ENCODE data around the gene IL23A. TPM values are rescaled to one million over a fixed set of nuclear protein-coding genes. Genes with fewer than 3 reads are reported as not detected.

Gene IL23A
- total RNA-seq, 1 experiment from 2014 or later: 2.0 TPM

DNA sequence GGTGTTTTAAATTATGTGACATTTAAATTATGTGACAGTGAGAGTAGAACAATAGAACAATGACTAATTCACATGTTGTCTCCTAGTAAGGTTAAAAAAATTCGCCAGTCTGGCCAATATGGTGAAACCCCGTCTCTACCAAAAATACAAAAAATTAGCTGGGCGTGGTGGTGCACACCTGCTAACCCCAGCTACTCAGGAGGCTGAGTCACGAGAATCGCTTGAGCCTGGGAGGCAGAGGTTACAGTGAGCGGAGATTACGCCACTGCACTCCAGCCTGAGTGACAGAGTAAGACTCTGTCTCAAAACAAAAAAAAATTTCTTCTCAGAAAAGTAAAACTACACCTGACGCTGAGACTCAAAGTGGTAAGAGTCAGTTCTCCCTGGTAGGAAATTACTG lies 41.3 kb upstream of the IL23A start:
- no CpG with 5 or more reads among the region's 8 CpGs for WGBS (ENCODE audit: extremely low coverage, insufficient read length, low lambda C conversion rate)
- Mint-ChIP-seq H3K4me1 (peaks cover 15 to 19% of the 10 kb centered on the region in 2 experiments), H3K36me3 (ENCODE audit: insufficient read depth in 1 of 3, low read depth in 3 of 3) (peaks cover 4 to 44% (median 14%) of the 10 kb centered on the region in 3 experiments; a peak in 6 of 7 replicates), H3K27me3 (ENCODE audit: low read depth) (no peaks in the 10 kb centered on the region), H3K9me3 (no peaks in the 10 kb centered on the region), H3K27ac (peak overlapping the region in 1 of 3 experiments; percentile 70; a peak in 1 of 7 replicates), H3K4me3 (no peak overlapping the region)
- no peaks in the 10 kb centered on the region for H3K9me3 ChIP-seq (ENCODE audit: control insufficient read depth, low read depth, low read length)
- no peak overlapping the region for H4K5ac ChIP-seq (ENCODE audit: insufficient read length, low read depth, low read length)
- H3K79me2 ChIP-seq (ENCODE audit: insufficient read depth, low read length): peaks cover 19% of the 10 kb centered on the region; the same call in 1 of the 2 replicates
- no peak overlapping the region for H2AFZ ChIP-seq (ENCODE audit: low read length)
- no peak overlapping the region for H2AK5ac ChIP-seq (ENCODE audit: insufficient read length, low read length)
- no peak overlapping the region for H3K9ac ChIP-seq (ENCODE audit: extremely low read depth, insufficient read length, low read length)
- H3K4me1 ChIP-seq (ENCODE audit: insufficient read depth, low read length): no peaks in the 10 kb centered on the region; the same call in 1 of the 2 replicates
- no peaks in the 10 kb centered on the region for H4K20me1 ChIP-seq (ENCODE audit: control insufficient read depth, insufficient read depth, insufficient read length)
- no peak overlapping the region for H3K27ac ChIP-seq (ENCODE audit: insufficient read length, low read depth, low read length)
- no peak overlapping the region for H4K91ac ChIP-seq (ENCODE audit: insufficient read length, low read depth, low read length)
- no peak for DNase-seq
- no peak overlapping the region for H2BK12ac ChIP-seq (ENCODE audit: insufficient read length, low read depth, low read length)
- H3K79me1 ChIP-seq (ENCODE audit: insufficient read depth, low read depth, low read length, poor library complexity, severe bottlenecking): peaks cover 15% of the 10 kb centered on the region
- H2BK20ac ChIP-seq (ENCODE audit: low read depth, low read length, poor library complexity, severe bottlenecking): no peak overlapping the region
- no peak overlapping the region for H3K18ac ChIP-seq (ENCODE audit: insufficient read length, low read depth, low read length)
- H2BK5ac ChIP-seq (ENCODE audit: insufficient read length, low read length): no peak overlapping the region
- TF ChIP-seq, protein P1, sequence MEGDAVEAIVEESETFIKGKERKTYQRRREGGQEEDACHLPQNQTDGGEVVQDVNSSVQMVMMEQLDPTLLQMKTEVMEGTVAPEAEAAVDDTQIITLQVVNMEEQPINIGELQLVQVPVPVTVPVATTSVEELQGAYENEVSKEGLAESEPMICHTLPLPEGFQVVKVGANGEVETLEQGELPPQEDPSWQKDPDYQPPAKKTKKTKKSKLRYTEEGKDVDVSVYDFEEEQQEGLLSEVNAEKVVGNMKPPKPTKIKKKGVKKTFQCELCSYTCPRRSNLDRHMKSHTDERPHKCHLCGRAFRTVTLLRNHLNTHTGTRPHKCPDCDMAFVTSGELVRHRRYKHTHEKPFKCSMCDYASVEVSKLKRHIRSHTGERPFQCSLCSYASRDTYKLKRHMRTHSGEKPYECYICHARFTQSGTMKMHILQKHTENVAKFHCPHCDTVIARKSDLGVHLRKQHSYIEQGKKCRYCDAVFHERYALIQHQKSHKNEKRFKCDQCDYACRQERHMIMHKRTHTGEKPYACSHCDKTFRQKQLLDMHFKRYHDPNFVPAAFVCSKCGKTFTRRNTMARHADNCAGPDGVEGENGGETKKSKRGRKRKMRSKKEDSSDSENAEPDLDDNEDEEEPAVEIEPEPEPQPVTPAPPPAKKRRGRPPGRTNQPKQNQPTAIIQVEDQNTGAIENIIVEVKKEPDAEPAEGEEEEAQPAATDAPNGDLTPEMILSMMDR (conservative IDR thresholded peaks at IDR 0.05): no peak
- H4K8ac ChIP-seq (replicated peaks; ENCODE audit: insufficient read length, low read depth, low read length): no peak overlapping the region
- no peak overlapping the region for H2BK15ac ChIP-seq (ENCODE audit: low read depth, low read length)
- peaks cover 11% of the 10 kb centered on the region for H3K23me2 ChIP-seq (ENCODE audit: insufficient read length, low read depth, low read length, poor library complexity, severe bottlenecking)
- no peak overlapping the region for H3K14ac ChIP-seq (ENCODE audit: insufficient read depth, low read length)
- H3K23ac ChIP-seq (ENCODE audit: insufficient read length, low read depth, low read length): no peak overlapping the region
- H3K4me2 ChIP-seq (ENCODE audit: insufficient read depth, insufficient read length, low read length): no peak overlapping the region
- no peaks in the 10 kb centered on the region for H3K27me3 ChIP-seq (ENCODE audit: insufficient read depth, low read length)
- H3T11ph ChIP-seq (ENCODE audit: low read length): no peak overlapping the region
- no peak overlapping the region for H3K4ac ChIP-seq (ENCODE audit: low read depth, low read length)
- no peak overlapping the region for H3K56ac ChIP-seq (ENCODE audit: insufficient read length, low read depth, low read length)
- H2BK120ac ChIP-seq (ENCODE audit: low read depth, low read length, poor library complexity, severe bottlenecking): no peak overlapping the region
